ENCODE results near the gene ABHD3. TPM values are rescaled to one million over a fixed set of nuclear protein-coding genes. Genes with fewer than 3 reads are reported as not detected.
"Not testable (repeated sequence)": the region's sequence is repeated elsewhere in the genome, so short reads cannot be mapped to it uniquely, and the experiment has no call there.

Gene ABHD3
- total and polyA plus RNA-seq, 4 donors, result 7.6 to 22.6 (median 19.6) TPM

DNA sequence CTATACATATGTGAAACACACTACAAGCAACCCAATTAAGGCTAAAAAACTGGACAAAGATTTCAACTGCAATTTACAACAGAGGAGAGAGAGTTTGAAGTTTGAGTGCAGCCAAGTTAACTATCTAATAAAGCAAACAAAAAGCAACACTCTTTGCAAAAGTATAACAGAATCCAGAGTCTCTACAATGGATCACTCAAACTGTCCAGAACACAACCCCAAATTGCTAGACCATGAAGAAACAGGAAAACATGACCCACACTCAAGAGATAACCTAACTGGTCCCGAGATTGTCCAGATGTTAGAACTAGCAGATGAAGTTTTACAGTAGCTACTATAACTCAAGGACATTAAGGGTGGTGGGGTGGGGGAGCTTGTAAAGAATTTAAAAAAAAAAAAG is 14.8 kb downstream of the ABHD3 start:
- no peak overlapping the region for H3K27ac ChIP-seq (ENCODE audit: low read depth in 1 of 2, low read length in 2 of 2)
- no peak overlapping the region for H3K4me3 ChIP-seq (ENCODE audit: low read length in 2 of 2)
- intact Hi-C loops (cut with DNase I), result no loop called here
- H3K9me3 ChIP-seq (ENCODE audit: control insufficient read depth, low read length), result no peaks in the 10 kb centered on the region
- DNase-seq (no peak), ATAC-seq (ENCODE audit: low FRiP score) (no peak)
- WGBS, 2 donors, result 94 to 100% methylated on average over 1 of the region's 1 CpG
- peaks cover 0 to 2% of the 10 kb centered on the region in 2 donors for H3K36me3 ChIP-seq (ENCODE audit: control insufficient read depth in 1 of 2, insufficient read depth in 2 of 2, low read length in 1 of 2)
- H3K27me3 ChIP-seq (ENCODE audit: control insufficient read depth in 1 of 2, insufficient read depth in 2 of 2, low read length in 1 of 2), result no peaks in the 10 kb centered on the region
- H3K4me1 ChIP-seq (ENCODE audit: control insufficient read depth in 1 of 2, insufficient read depth in 2 of 2, low read length in 2 of 2), result peaks cover 0 to 2% of the 10 kb centered on the region in 2 donors

DNA sequence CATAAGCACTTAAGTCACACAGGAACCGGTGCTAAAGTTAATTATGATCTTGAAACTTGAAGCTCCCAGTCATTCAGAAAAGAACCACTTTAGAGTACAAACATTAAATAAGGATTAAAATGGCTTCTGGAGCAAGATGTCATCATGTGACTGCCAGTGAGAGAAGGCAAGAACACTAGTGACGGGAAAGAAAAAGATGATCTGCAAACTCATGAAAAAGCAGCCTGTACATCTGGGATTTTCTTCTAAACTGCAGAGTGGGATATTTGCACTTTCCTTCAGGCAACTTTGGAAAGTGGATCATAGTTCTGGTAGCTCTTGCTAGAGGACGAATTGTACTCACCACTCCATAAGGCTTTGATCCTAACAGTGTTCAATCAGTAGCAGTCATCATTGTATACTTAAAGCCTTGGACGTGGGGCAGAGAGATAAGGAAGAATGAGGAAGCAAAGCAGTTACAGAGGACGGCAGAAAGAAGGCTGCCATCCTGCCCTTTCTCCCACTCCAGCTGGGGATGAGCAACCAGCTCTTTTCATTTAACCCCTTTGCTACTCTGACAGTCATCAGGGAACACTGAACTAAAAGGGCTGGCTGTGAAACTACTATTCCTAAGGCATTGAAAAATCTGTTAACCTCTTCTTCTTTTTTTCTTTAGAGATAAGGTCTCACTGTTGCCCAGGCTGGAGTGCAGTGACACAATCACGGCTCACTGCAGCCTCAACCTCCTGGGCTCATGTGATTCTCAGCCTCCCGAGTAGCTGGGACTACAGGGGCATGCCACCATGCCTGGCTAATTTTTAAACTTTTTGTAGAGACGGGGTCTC is 18.1 kb downstream of the ABHD3 start:
- no peak for DNase-seq
- peak; percentile 41 for ATAC-seq (ENCODE audit: low FRiP score)
- 56 to 57% methylated on average over 8 of the region's 8 CpGs for WGBS, 2 donors
- intact Hi-C loops (cut with DNase I), result no loop called here
- peaks cover 0 to 2% of the 10 kb centered on the region in 2 donors for H3K4me1 ChIP-seq (ENCODE audit: control insufficient read depth in 1 of 2, insufficient read depth in 2 of 2, low read length in 2 of 2)
- H3K4me3 ChIP-seq (ENCODE audit: low read length in 2 of 2), result no peak overlapping the region
- H3K27me3 ChIP-seq (ENCODE audit: control insufficient read depth in 1 of 2, insufficient read depth in 2 of 2, low read length in 1 of 2), result no peaks in the 10 kb centered on the region
- no peaks in the 10 kb centered on the region for H3K36me3 ChIP-seq (ENCODE audit: control insufficient read depth in 1 of 2, insufficient read depth in 2 of 2, low read length in 1 of 2)
- H3K9me3 ChIP-seq (ENCODE audit: control insufficient read depth, low read length), result no peaks in the 10 kb centered on the region
- no peak overlapping the region for H3K27ac ChIP-seq (ENCODE audit: low read depth in 1 of 2, low read length in 2 of 2)

DNA sequence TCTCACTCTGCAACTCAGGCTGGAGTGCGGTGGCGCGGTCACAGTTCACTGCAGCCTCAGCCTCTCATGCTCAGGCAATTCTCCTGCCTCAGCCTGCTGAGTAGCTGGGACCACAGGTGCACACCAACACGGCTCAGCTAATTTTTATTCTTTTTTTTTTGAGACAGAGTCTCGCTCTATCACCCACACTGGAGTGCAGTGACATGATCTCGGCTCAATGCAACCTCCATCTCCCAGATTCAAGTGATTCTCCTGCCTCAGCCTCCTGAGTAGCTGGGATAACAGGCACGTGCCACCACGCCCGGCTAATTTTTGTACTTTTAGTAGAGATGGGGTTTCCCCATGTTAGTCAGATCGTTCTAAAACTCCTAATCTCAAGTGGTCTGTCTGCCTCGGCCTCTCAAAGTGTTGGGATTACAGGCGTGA is 19.0 kb downstream of the ABHD3 start:
- intact Hi-C loops (cut with DNase I), result not testable (repeated sequence)

DNA sequence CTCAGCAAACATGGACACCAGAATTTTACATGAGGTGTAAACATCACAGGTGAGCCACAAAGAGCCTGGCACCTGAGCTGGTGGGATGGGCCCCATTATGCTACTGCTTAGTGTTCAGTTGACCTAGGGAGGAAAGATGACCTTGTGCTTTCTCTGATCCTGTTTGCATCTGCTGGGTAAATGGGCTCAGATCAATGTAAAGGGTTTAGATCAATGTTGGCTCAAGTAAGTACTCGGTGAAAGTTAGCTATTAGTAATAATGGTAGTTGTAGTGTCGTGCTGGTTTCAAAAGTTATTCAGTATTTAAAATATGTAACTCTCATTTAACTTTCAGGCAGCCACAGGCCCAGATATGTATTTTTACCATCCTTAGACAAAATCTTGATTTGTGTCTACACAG is 19.8 kb downstream of the ABHD3 start:
- H3K4me3 ChIP-seq (ENCODE audit: low read length in 2 of 2), result no peak overlapping the region
- 92 to 95% methylated on average over 2 of the region's 2 CpGs for WGBS, 2 donors

More for the DNA sequence above, 19.0 kb downstream of the ABHD3 start:
- H3K27ac ChIP-seq (ENCODE audit: low read depth in 1 of 2, low read length in 2 of 2); H3K4me3 ChIP-seq (ENCODE audit: low read length in 2 of 2); H3K36me3 ChIP-seq (ENCODE audit: control insufficient read depth in 1 of 2, insufficient read depth in 2 of 2, low read length in 1 of 2); DNase-seq; ATAC-seq (ENCODE audit: low FRiP score); H3K27me3 ChIP-seq (ENCODE audit: control insufficient read depth in 1 of 2, insufficient read depth in 2 of 2, low read length in 1 of 2); H3K4me1 ChIP-seq (ENCODE audit: control insufficient read depth in 1 of 2, insufficient read depth in 2 of 2, low read length in 2 of 2); H3K9me3 ChIP-seq (ENCODE audit: control insufficient read depth, low read length): not testable (repeated sequence)
- 95 to 97% methylated on average over 12 of the region's 12 CpGs for WGBS, 2 donors

DNA sequence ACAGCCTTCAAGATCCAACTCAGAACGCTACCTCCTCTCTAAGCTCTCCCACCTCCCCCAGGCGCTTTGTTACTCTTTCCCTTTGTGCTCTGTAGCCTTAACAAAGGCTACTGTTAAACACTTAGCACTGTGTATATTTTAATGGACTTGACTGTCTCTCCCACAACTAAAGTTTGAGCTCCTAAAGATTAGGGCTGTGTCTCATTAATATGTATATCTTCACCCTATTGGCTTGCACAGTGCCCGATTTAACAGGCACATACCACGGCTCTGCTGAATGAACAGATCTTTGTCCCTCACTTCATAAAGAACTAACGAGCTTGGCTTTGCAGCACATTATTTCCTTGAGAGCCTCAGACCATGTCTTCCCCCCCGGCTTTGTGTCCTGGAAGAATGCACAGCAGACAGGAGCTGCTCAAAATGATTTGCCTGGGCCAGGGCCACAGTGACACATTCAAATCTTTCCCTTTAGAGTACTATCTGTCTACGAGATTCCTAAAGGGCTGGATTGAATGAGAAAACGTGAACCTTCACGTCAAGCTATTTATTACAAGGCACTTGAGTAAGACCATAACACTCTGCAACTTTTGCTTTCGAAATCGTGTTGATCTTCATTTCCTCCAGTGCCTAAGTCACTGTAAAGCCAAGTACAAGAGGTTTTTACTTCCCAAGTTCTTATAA is 22.1 kb downstream of the ABHD3 start:
- 34 to 36% methylated on average over 11 of the region's 11 CpGs for WGBS, 2 donors
- intact Hi-C loops (cut with DNase I), result no loop called here
- Histone ChIP-seq H3K4me3 (ENCODE audit: low read length in 2 of 2) (peak overlapping the region in 1 of 2 donors; percentile 23), H3K27me3 (ENCODE audit: control insufficient read depth in 1 of 2, insufficient read depth in 2 of 2, low read length in 1 of 2) (no peaks in the 10 kb centered on the region), H3K36me3 (ENCODE audit: control insufficient read depth in 1 of 2, insufficient read depth in 2 of 2, low read length in 1 of 2) (no peaks in the 10 kb centered on the region), H3K9me3 (ENCODE audit: control insufficient read depth, low read length) (no peaks in the 10 kb centered on the region), H3K4me1 (ENCODE audit: control insufficient read depth in 1 of 2, insufficient read depth in 2 of 2, low read length in 2 of 2) (peaks cover 0 to 2% of the 10 kb centered on the region in 2 donors), H3K27ac (ENCODE audit: low read depth in 1 of 2, low read length in 2 of 2) (peak overlapping the region in 1 of 2 donors; percentile 43)
- no peak for ATAC-seq (ENCODE audit: low FRiP score)
- no peak for DNase-seq

More for the DNA sequence above, 19.8 kb downstream of the ABHD3 start:
- ATAC-seq (ENCODE audit: low FRiP score), result no peak
- DNase-seq, result no peak
- intact Hi-C loops (cut with DNase I), result no loop called here
- H3K4me1 ChIP-seq (ENCODE audit: control insufficient read depth in 1 of 2, insufficient read depth in 2 of 2, low read length in 2 of 2), result peaks cover 0 to 2% of the 10 kb centered on the region in 2 donors
- no peaks in the 10 kb centered on the region for H3K9me3 ChIP-seq (ENCODE audit: control insufficient read depth, low read length)
- H3K36me3 ChIP-seq (ENCODE audit: control insufficient read depth in 1 of 2, insufficient read depth in 2 of 2, low read length in 1 of 2), result no peaks in the 10 kb centered on the region
- no peaks in the 10 kb centered on the region for H3K27me3 ChIP-seq (ENCODE audit: control insufficient read depth in 1 of 2, insufficient read depth in 2 of 2, low read length in 1 of 2)
- H3K27ac ChIP-seq (ENCODE audit: low read depth in 1 of 2, low read length in 2 of 2), result no peak overlapping the region

DNA sequence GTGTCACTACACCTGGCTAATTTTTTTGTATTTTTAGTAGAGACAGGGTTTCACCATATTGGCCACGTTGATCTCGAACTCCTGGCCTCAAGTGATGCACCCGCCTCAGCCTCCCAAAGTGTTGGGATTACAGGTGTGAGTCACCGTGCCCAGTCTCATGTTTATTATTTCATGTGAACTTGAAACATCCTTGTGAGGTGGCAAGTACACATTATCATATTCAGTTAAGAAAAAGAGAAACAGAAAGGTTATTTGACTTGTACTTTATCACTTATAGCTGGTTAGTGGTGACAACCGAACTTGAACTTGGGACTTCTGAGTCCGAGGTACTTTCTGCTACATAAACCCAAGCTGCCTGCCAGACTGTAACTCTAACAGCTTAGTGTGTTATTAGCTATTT is 24.4 kb downstream of the ABHD3 start:
- 83 to 92% methylated on average over 6 of the region's 6 CpGs for WGBS, 2 donors
- no peaks in the 10 kb centered on the region for H3K27me3 ChIP-seq (ENCODE audit: control insufficient read depth in 1 of 2, insufficient read depth in 2 of 2, low read length in 1 of 2)
- ATAC-seq (ENCODE audit: low FRiP score) (no peak), DNase-seq (no peak)
- no peaks in the 10 kb centered on the region for H3K4me1 ChIP-seq (ENCODE audit: control insufficient read depth in 1 of 2, insufficient read depth in 2 of 2, low read length in 2 of 2)
- no peaks in the 10 kb centered on the region for H3K36me3 ChIP-seq (ENCODE audit: control insufficient read depth in 1 of 2, insufficient read depth in 2 of 2, low read length in 1 of 2)
- no peaks in the 10 kb centered on the region for H3K9me3 ChIP-seq (ENCODE audit: control insufficient read depth, low read length)
- intact Hi-C loops (cut with DNase I), result no loop called here
- H3K27ac ChIP-seq (ENCODE audit: low read depth in 1 of 2, low read length in 2 of 2), result no peak overlapping the region
- no peak overlapping the region for H3K4me3 ChIP-seq (ENCODE audit: low read length in 2 of 2)

DNA sequence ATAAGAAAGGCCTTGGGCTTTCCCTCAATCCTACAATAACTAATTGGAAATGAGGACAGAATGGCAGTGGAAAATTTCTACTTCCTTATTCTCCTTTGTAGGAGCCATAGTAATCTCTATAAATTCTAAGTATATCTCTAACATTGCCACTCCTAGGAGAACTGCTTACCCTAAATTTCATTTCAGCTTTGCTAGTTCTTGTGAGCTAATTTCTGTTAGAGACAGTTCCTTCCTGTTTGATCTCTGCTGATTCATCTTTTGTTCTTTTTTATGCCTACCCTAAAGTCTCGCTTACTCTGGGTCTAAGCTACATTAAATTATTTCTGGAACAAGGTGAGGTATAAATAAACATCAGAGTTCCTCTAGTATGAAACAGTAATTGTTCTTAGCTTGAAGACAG is 25.7 kb downstream of the ABHD3 start:
- Histone ChIP-seq H3K36me3 (ENCODE audit: control insufficient read depth in 1 of 2, insufficient read depth in 2 of 2, low read length in 1 of 2) (no peaks in the 10 kb centered on the region), H3K4me3 (ENCODE audit: low read length in 2 of 2) (no peak overlapping the region), H3K9me3 (ENCODE audit: control insufficient read depth, low read length) (no peaks in the 10 kb centered on the region), H3K27me3 (ENCODE audit: control insufficient read depth in 1 of 2, insufficient read depth in 2 of 2, low read length in 1 of 2) (no peaks in the 10 kb centered on the region), H3K27ac (ENCODE audit: low read depth in 1 of 2, low read length in 2 of 2) (no peak overlapping the region), H3K4me1 (ENCODE audit: control insufficient read depth in 1 of 2, insufficient read depth in 2 of 2, low read length in 2 of 2) (no peaks in the 10 kb centered on the region)
- DNase-seq, result no peak
- 93 to 95% methylated on average over 1 of the region's 1 CpG for WGBS, 2 donors
- intact Hi-C loops (cut with DNase I), result loop anchor here in 1 of 2 donors (10.0 kb wide), 1 partner anchor 54 kb away; no protein-coding TSS in a partner anchor
- ATAC-seq (ENCODE audit: low FRiP score), result no peak

DNA sequence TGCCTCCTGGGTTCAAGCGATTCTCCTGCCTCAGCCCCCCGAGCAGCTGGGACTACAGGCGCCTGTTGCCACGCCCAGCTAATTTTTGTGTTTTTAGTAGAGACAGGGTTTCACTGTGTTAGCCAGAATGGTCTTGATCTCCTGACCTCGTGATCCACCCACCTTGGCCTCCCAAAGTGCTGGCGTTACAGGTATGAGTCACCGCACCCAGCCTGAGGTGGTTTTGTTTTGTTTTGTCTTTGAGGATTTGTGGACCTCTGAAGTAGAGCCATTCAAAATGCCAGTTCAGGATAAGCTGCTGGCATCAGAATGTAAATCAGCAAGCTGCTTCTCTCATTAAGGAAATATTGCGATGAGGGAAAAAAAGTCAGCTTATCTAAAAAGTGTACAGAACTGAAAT is 29.2 kb downstream of the ABHD3 start:
- intact Hi-C loops (cut with DNase I), result loop anchor here in 1 of 2 donors (10.0 kb wide), 1 partner anchor 51 kb away; no protein-coding TSS in a partner anchor
- DNase-seq; H3K27me3 ChIP-seq (ENCODE audit: control insufficient read depth in 1 of 2, insufficient read depth in 2 of 2, low read length in 1 of 2); H3K4me1 ChIP-seq (ENCODE audit: control insufficient read depth in 1 of 2, insufficient read depth in 2 of 2, low read length in 2 of 2); H3K9me3 ChIP-seq (ENCODE audit: control insufficient read depth, low read length); H3K4me3 ChIP-seq (ENCODE audit: low read length in 2 of 2); H3K27ac ChIP-seq (ENCODE audit: low read depth in 1 of 2, low read length in 2 of 2); ATAC-seq (ENCODE audit: low FRiP score); H3K36me3 ChIP-seq (ENCODE audit: control insufficient read depth in 1 of 2, insufficient read depth in 2 of 2, low read length in 1 of 2): not testable (repeated sequence)
- 91 to 93% methylated on average over 8 of the region's 8 CpGs for WGBS, 2 donors
